ENCODE data around the gene YWHAH.

GRCh38 chr22:31937341-31937740 is 7.0 kb upstream of the YWHAH start:
- TF ChIP-seq EZH2 (IDR thresholded peaks at IDR 0.05; ENCODE audit: insufficient read depth, poor library complexity, severe bottlenecking) (no peak), EZH2phosphoT487 (IDR thresholded peaks at IDR 0.05; ENCODE audit: insufficient read depth, low read depth) (no peak)

Data from GM23248 (cell line).